Parathyroid adenoma (tissue), 2 donors: ENCODE measurements around the gene OR2A25.

Source experiments
- H2AFZ ChIP-seq: fragments of 300-600 bp; sonication (generic); one replicate; pipeline ENCODE4 v1.7.0; 2017; ENCODE audit warnings: antibody characterized with exemption, mild to moderate bottlenecking
- H3K27ac ChIP-seq: fragments of 300-600 bp; sonication (generic); one replicate; pipeline ENCODE4 v1.7.0; 2017
- H3K27me3 ChIP-seq: fragments of 300-600 bp; sonication (generic); one replicate; pipeline ENCODE4 v1.7.0; 2017; ENCODE audit warnings: low read length; ENCODE audit not compliant: control insufficient read depth, insufficient read depth
- H3K36me3 ChIP-seq: fragments of 300-600 bp; sonication (generic); one replicate; pipeline ENCODE4 v1.7.0; 2017; ENCODE audit warnings: low read length; ENCODE audit not compliant: control insufficient read depth, insufficient read depth
- H3K4me1 ChIP-seq: fragments of 300-600 bp; sonication (generic); one replicate; pipeline ENCODE4 v1.7.0; 2017; ENCODE audit warnings: control low read depth
- H3K4me2 ChIP-seq: fragments of 300-600 bp; sonication (generic); one replicate; pipeline ENCODE4 v1.7.0; 2017; ENCODE audit warnings: low read length
- H3K4me3 ChIP-seq: fragments of 300-600 bp; sonication (generic); one replicate; pipeline ENCODE4 v1.7.0; 2017; ENCODE audit warnings: low read depth, low read length
- H3K79me2 ChIP-seq: fragments of 300-600 bp; sonication (generic); one replicate; pipeline ENCODE4 v1.7.0; 2017; ENCODE audit warnings: control low read depth
- H3K9ac ChIP-seq: fragments of 300-600 bp; sonication (generic); one replicate; pipeline ENCODE4 v1.7.0; 2017; ENCODE audit warnings: mild to moderate bottlenecking
- H3K9me3 ChIP-seq: fragments of 300-600 bp; sonication (generic); one replicate; pipeline ENCODE4 v1.7.0; 2017; ENCODE audit warnings: low read length; ENCODE audit not compliant: control insufficient read depth
- TF ChIP-seq, protein P1 (sequence below): fragments of 300-600 bp; sonication (generic); IDR thresholded peaks from one replicate; pipeline ENCODE4 v1.7.0; 2017; ENCODE audit warnings: antibody characterized with exemption, mild to moderate bottlenecking
- donor health status: primary hyperparathyroidism.

The OR2A25 gene

GRCh38 chr7:144032516-144032915 lies 37.1 kb upstream of the OR2A25 start:
- TF ChIP-seq, protein P1, sequence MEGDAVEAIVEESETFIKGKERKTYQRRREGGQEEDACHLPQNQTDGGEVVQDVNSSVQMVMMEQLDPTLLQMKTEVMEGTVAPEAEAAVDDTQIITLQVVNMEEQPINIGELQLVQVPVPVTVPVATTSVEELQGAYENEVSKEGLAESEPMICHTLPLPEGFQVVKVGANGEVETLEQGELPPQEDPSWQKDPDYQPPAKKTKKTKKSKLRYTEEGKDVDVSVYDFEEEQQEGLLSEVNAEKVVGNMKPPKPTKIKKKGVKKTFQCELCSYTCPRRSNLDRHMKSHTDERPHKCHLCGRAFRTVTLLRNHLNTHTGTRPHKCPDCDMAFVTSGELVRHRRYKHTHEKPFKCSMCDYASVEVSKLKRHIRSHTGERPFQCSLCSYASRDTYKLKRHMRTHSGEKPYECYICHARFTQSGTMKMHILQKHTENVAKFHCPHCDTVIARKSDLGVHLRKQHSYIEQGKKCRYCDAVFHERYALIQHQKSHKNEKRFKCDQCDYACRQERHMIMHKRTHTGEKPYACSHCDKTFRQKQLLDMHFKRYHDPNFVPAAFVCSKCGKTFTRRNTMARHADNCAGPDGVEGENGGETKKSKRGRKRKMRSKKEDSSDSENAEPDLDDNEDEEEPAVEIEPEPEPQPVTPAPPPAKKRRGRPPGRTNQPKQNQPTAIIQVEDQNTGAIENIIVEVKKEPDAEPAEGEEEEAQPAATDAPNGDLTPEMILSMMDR = no peak

DNA sequence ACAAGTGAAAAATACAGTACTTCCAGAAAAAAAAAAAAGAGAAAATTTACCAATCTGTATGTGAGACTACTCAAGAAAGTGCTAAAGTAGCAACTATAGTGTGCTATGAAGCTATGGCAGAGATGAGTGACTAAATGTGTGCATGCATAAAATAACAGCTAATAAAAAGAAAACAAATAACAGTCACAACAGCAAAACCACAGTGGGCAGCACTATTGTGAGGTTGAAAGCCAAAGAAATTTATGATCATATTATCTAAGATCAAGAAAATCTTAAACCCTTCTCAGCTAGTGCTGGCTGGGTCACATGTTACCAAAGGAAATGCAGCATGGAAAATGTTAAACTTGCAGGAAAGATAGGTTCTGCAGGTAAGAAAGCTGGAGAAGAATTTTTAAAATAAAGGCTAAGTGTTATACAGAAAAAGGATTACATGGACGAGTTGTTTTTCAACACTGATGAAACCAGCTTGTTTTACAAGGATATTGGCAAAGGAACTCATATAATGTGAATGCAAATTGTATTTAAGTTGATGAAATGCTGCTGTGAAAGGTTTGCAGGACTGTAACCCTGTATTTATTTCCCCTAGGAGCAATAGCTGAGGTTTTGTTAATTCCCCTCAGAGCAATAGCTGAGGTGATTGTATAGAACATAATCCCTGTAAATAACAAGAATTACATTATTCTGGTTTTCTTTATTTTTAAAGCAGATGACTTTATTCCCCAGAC lies 36.5 kb upstream of the OR2A25 start:
- TF ChIP-seq, protein P1 = no peak

More at GRCh38 chr7:144032516-144032915, 37.1 kb upstream of the OR2A25 start:
- H3K9ac ChIP-seq = no peak overlapping the region
- no peak overlapping the region for H2AFZ ChIP-seq
- no peaks in the 10 kb centered on the region for H3K27me3 ChIP-seq
- no peak overlapping the region for H3K27ac ChIP-seq
- no peak overlapping the region for H3K4me3 ChIP-seq
- no peaks in the 10 kb centered on the region for H3K4me1 ChIP-seq
- no peak overlapping the region for H3K4me2 ChIP-seq
- no peaks in the 10 kb centered on the region for H3K9me3 ChIP-seq
- no peaks in the 10 kb centered on the region for H3K79me2 ChIP-seq
- H3K36me3 ChIP-seq = no peaks in the 10 kb centered on the region

GRCh38 chr7:144035385-144035784 lies 34.2 kb upstream of the OR2A25 start:
- H3K4me3 ChIP-seq = no peak overlapping the region
- H2AFZ ChIP-seq = no peak overlapping the region
- H3K9me3 ChIP-seq = no peaks in the 10 kb centered on the region
- H3K36me3 ChIP-seq = no peaks in the 10 kb centered on the region
- TF ChIP-seq, protein P1 = no peak
- no peak overlapping the region for H3K27ac ChIP-seq
- no peak overlapping the region for H3K4me2 ChIP-seq
- H3K4me1 ChIP-seq = no peaks in the 10 kb centered on the region
- no peak overlapping the region for H3K9ac ChIP-seq
- H3K27me3 ChIP-seq = no peaks in the 10 kb centered on the region
- H3K79me2 ChIP-seq = no peaks in the 10 kb centered on the region

More for the DNA sequence above, 36.5 kb upstream of the OR2A25 start:
- Histone ChIP-seq H3K4me3 (no peak overlapping the region), H3K36me3 (no peaks in the 10 kb centered on the region), H3K79me2 (no peaks in the 10 kb centered on the region), H3K9me3 (no peaks in the 10 kb centered on the region), H3K4me1 (no peaks in the 10 kb centered on the region), H3K27me3 (no peaks in the 10 kb centered on the region), H3K27ac (no peak overlapping the region), H3K9ac (no peak overlapping the region), H3K4me2 (no peak overlapping the region), H2AFZ (no peak overlapping the region)

DNA sequence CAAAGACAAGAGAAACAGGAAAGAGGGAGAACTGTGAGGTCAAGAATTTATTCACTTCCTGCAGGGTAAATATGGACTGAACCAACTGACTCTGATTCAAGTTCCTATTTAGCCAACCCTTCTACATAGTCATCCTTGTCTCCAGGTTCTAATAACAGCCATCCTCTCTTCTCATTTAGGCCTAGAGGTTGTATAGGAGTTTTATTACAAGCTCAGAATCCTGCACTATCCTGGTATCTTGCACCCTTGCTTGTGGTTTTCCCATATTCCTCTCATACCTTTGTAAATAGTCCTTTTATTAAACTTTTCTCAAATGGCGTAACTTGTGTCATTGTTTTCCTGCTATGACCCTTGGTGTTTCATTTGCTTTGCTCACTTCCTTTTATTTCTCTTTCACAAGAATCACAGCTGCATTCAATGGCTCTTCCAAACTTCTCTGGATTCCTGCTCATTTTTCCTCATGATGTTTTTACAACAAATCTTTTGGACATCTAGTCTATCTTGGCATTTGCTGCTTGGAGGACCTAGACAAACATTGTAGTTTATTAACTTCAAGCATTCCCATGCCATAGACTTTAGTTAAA lies 33.2 kb upstream of the OR2A25 start:
- Histone ChIP-seq H3K36me3 (no peaks in the 10 kb centered on the region), H3K79me2 (no peaks in the 10 kb centered on the region), H2AFZ (no peak overlapping the region), H3K4me1 (no peaks in the 10 kb centered on the region), H3K9ac (no peak overlapping the region), H3K9me3 (no peaks in the 10 kb centered on the region), H3K4me2 (no peak overlapping the region), H3K4me3 (no peak overlapping the region), H3K27me3 (no peaks in the 10 kb centered on the region), H3K27ac (no peak overlapping the region)
- TF ChIP-seq, protein P1 = no peak
